A549 (cell line): ENCODE results near the gene GTF2B.
"Not testable (repeated sequence)": the region's sequence is repeated elsewhere in the genome, so short reads cannot be mapped to it uniquely, and the experiment has no call there.

Experiments
- EP300 ChIP-seq, 2 experiments: fragments of >200 bp; sonication (Bioruptor Twin); formaldehyde crosslinking; IDR thresholded peaks; 2 replicates in 1 of 2; 3 replicates in 1 of 2; pipeline ENCODE4 v1.6.1; 2016 to 2017
- POLR2A ChIP-seq: IDR thresholded peaks from 2 replicates; pipeline ENCODE4 v1.6.1; 2012; ENCODE audit warnings: mild to moderate bottlenecking, low read length
- RFX5 ChIP-seq: fragments of 450-650 bp; IDR thresholded peaks from 2 replicates; pipeline ENCODE4 v1.7.1; 2014; ENCODE audit warnings: antibody characterized with exemption, mild to moderate bottlenecking, moderate library complexity
- TF ChIP-seq, protein P1 (sequence below): fragments of 150-350 bp; IDR thresholded peaks from 2 replicates; pipeline ENCODE4 v1.6.1; 2014; ENCODE audit warnings: low read depth, mild to moderate bottlenecking, low read length
- TF ChIP-seq, protein P2 (sequence below): fragments of 200-600 bp; sonication (generic); IDR thresholded peaks from 2 replicates; pipeline ENCODE4 v1.6.1; 2016; ENCODE audit warnings: antibody characterized with exemption, mild to moderate bottlenecking, moderate library complexity
- TF ChIP-seq, protein P3 (sequence below): fragments of 250-450 bp; sonication (Bioruptor Pico); IDR thresholded peaks from 2 replicates; pipeline ENCODE4 v1.5.0; 2021; ENCODE audit warnings: mild to moderate bottlenecking, moderate library complexity, borderline replicate concordance
- TF ChIP-seq, protein P4 (sequence below): fragments of >200 bp; sonication (Bioruptor Twin); formaldehyde crosslinking; IDR thresholded peaks from 3 replicates; pipeline ENCODE4 v1.5.1; 2016

DNA sequence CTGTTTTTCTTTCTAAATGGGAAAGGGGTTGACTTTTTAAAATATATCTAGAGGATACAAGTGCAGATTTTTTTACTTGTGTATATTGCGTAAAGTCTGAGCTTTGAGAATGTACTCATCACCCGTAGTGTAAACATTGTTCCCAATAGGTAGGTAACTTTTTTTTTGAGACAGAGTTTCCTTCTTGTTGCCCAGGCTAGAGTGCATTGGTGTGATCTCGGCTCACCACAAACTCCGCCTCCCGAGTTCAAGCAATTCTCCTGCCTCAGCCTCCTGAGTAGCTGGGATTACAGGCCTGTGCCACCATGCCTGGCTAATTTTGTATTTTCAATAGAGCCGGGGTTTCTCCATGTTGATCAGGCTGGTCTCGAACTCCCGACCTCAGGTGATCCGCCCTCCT, 20.4 kb upstream of the GTF2B start:
- TF ChIP-seq EP300 (IDR thresholded peaks at IDR 0.05); RFX5; POLR2A: not testable (repeated sequence)
- TF ChIP-seq, protein P1, sequence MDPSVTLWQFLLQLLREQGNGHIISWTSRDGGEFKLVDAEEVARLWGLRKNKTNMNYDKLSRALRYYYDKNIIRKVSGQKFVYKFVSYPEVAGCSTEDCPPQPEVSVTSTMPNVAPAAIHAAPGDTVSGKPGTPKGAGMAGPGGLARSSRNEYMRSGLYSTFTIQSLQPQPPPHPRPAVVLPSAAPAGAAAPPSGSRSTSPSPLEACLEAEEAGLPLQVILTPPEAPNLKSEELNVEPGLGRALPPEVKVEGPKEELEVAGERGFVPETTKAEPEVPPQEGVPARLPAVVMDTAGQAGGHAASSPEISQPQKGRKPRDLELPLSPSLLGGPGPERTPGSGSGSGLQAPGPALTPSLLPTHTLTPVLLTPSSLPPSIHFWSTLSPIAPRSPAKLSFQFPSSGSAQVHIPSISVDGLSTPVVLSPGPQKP, result not testable (repeated sequence)
- TF ChIP-seq, protein P2, sequence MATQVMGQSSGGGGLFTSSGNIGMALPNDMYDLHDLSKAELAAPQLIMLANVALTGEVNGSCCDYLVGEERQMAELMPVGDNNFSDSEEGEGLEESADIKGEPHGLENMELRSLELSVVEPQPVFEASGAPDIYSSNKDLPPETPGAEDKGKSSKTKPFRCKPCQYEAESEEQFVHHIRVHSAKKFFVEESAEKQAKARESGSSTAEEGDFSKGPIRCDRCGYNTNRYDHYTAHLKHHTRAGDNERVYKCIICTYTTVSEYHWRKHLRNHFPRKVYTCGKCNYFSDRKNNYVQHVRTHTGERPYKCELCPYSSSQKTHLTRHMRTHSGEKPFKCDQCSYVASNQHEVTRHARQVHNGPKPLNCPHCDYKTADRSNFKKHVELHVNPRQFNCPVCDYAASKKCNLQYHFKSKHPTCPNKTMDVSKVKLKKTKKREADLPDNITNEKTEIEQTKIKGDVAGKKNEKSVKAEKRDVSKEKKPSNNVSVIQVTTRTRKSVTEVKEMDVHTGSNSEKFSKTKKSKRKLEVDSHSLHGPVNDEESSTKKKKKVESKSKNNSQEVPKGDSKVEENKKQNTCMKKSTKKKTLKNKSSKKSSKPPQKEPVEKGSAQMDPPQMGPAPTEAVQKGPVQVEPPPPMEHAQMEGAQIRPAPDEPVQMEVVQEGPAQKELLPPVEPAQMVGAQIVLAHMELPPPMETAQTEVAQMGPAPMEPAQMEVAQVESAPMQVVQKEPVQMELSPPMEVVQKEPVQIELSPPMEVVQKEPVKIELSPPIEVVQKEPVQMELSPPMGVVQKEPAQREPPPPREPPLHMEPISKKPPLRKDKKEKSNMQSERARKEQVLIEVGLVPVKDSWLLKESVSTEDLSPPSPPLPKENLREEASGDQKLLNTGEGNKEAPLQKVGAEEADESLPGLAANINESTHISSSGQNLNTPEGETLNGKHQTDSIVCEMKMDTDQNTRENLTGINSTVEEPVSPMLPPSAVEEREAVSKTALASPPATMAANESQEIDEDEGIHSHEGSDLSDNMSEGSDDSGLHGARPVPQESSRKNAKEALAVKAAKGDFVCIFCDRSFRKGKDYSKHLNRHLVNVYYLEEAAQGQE, result not testable (repeated sequence)
- TF ChIP-seq, protein P3, sequence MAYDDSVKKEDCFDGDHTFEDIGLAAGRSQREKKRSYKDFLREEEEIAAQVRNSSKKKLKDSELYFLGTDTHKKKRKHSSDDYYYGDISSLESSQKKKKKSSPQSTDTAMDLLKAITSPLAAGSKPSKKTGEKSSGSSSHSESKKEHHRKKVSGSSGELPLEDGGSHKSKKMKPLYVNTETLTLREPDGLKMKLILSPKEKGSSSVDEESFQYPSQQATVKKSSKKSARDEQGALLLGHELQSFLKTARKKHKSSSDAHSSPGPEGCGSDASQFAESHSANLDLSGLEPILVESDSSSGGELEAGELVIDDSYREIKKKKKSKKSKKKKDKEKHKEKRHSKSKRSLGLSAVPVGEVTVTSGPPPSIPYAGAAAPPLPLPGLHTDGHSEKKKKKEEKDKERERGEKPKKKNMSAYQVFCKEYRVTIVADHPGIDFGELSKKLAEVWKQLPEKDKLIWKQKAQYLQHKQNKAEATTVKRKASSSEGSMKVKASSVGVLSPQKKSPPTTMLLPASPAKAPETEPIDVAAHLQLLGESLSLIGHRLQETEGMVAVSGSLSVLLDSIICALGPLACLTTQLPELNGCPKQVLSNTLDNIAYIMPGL (CRISPR knock-in tag), result not testable (repeated sequence)
- TF ChIP-seq, protein P4, sequence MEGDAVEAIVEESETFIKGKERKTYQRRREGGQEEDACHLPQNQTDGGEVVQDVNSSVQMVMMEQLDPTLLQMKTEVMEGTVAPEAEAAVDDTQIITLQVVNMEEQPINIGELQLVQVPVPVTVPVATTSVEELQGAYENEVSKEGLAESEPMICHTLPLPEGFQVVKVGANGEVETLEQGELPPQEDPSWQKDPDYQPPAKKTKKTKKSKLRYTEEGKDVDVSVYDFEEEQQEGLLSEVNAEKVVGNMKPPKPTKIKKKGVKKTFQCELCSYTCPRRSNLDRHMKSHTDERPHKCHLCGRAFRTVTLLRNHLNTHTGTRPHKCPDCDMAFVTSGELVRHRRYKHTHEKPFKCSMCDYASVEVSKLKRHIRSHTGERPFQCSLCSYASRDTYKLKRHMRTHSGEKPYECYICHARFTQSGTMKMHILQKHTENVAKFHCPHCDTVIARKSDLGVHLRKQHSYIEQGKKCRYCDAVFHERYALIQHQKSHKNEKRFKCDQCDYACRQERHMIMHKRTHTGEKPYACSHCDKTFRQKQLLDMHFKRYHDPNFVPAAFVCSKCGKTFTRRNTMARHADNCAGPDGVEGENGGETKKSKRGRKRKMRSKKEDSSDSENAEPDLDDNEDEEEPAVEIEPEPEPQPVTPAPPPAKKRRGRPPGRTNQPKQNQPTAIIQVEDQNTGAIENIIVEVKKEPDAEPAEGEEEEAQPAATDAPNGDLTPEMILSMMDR, result not testable (repeated sequence)
